ENCODE results near the gene PSG2. TPM values are rescaled to one million over a fixed set of nuclear protein-coding genes. Genes with fewer than 3 reads are reported as not detected.
"Not testable (repeated sequence)": the region's sequence is repeated elsewhere in the genome, so short reads cannot be mapped to it uniquely, and the experiment has no call there.

The PSG2 gene
- total RNA-seq, 1 donor from 2014 or later, result not detected

- no peak for DNase-seq
- no peaks in the 10 kb centered on the region for H3K36me3 Mint-ChIP-seq (ENCODE audit: low read depth)
These were observed 19.4 kb upstream of the PSG2 start for GRCh38 chr19:43101950-43102349.

GRCh38 chr19:43098416-43098815 lies 15.9 kb upstream of the PSG2 start:
- H3K27ac Mint-ChIP-seq; H3K36me3 Mint-ChIP-seq (ENCODE audit: low read depth); DNase-seq; H3K4me3 Mint-ChIP-seq; H3K9me3 Mint-ChIP-seq; H3K4me1 Mint-ChIP-seq; intact Hi-C loops (cut with micrococcal nuclease); H3K27me3 Mint-ChIP-seq: not testable (repeated sequence)

More at GRCh38 chr19:43101950-43102349, 19.4 kb upstream of the PSG2 start:
- Mint-ChIP-seq H3K9me3 (peaks cover 8% of the 10 kb centered on the region), H3K4me3 (no peak overlapping the region), H3K4me1 (no peaks in the 10 kb centered on the region), H3K27me3 (no peaks in the 10 kb centered on the region), H3K27ac (no peak overlapping the region)
- intact Hi-C loops (cut with micrococcal nuclease), result no loop called here

- H3K9me3 Mint-ChIP-seq; intact Hi-C loops (cut with micrococcal nuclease); H3K27ac Mint-ChIP-seq; H3K27me3 Mint-ChIP-seq; H3K4me1 Mint-ChIP-seq; H3K4me3 Mint-ChIP-seq; H3K36me3 Mint-ChIP-seq (ENCODE audit: low read depth): not testable (repeated sequence)
- peak; percentile 72 for DNase-seq
These were observed 5.3 kb upstream of the PSG2 start for GRCh38 chr19:43087702-43088340.

- H3K36me3 Mint-ChIP-seq (ENCODE audit: low read depth); H3K27ac Mint-ChIP-seq; intact Hi-C loops (cut with micrococcal nuclease); H3K4me1 Mint-ChIP-seq; H3K4me3 Mint-ChIP-seq; H3K27me3 Mint-ChIP-seq; H3K9me3 Mint-ChIP-seq; DNase-seq: not testable (repeated sequence)
These were observed 3.5 kb upstream of the PSG2 start for GRCh38 chr19:43085796-43086530.

GRCh38 chr19:43084196-43084832 lies 1.8 kb upstream of the PSG2 start:
- H3K27ac Mint-ChIP-seq; H3K4me3 Mint-ChIP-seq; intact Hi-C loops (cut with micrococcal nuclease); H3K27me3 Mint-ChIP-seq; H3K4me1 Mint-ChIP-seq; H3K36me3 Mint-ChIP-seq (ENCODE audit: low read depth); H3K9me3 Mint-ChIP-seq: not testable (repeated sequence)
- DNase-seq, result peak; percentile 70

GRCh38 chr19:43083721-43084120 lies 1.2 kb upstream of the PSG2 start:
- H3K27ac Mint-ChIP-seq; H3K4me1 Mint-ChIP-seq; H3K36me3 Mint-ChIP-seq (ENCODE audit: low read depth); DNase-seq; H3K9me3 Mint-ChIP-seq; intact Hi-C loops (cut with micrococcal nuclease); H3K27me3 Mint-ChIP-seq; H3K4me3 Mint-ChIP-seq: not testable (repeated sequence)

- no peaks in the 10 kb centered on the region for H3K4me1 Mint-ChIP-seq
These were observed 4.2 kb downstream of the PSG2 start for GRCh38 chr19:43078311-43078710.

GRCh38 chr19:43077881-43078280 lies 4.6 kb downstream of the PSG2 start:
- H3K36me3 Mint-ChIP-seq (ENCODE audit: low read depth); H3K9me3 Mint-ChIP-seq; H3K27ac Mint-ChIP-seq; H3K27me3 Mint-ChIP-seq; H3K4me1 Mint-ChIP-seq; H3K4me3 Mint-ChIP-seq; intact Hi-C loops (cut with micrococcal nuclease); DNase-seq: not testable (repeated sequence)

More at GRCh38 chr19:43078311-43078710, 4.2 kb downstream of the PSG2 start:
- Mint-ChIP-seq H3K27me3 (no peaks in the 10 kb centered on the region), H3K9me3 (no peaks in the 10 kb centered on the region), H3K36me3 (ENCODE audit: low read depth) (no peaks in the 10 kb centered on the region), H3K27ac (no peak overlapping the region), H3K4me3 (no peak overlapping the region)
- DNase-seq, result no peak
- intact Hi-C loops (cut with micrococcal nuclease), result no loop called here

- intact Hi-C loops (cut with micrococcal nuclease), result not testable (repeated sequence)
These were observed 20.1 kb downstream of the PSG2 start for GRCh38 chr19:43062418-43062817.

GRCh38 chr19:43061326-43061725 lies 21.2 kb downstream of the PSG2 start:
- H3K27me3 Mint-ChIP-seq; H3K4me3 Mint-ChIP-seq; intact Hi-C loops (cut with micrococcal nuclease); H3K4me1 Mint-ChIP-seq; DNase-seq; H3K36me3 Mint-ChIP-seq (ENCODE audit: low read depth); H3K27ac Mint-ChIP-seq: not testable (repeated sequence)
- peaks cover 12% of the 10 kb centered on the region for H3K9me3 Mint-ChIP-seq

More at GRCh38 chr19:43062418-43062817, 20.1 kb downstream of the PSG2 start:
- not testable (repeated sequence) for H3K4me3 Mint-ChIP-seq; DNase-seq; H3K4me1 Mint-ChIP-seq; H3K27ac Mint-ChIP-seq; H3K36me3 Mint-ChIP-seq (ENCODE audit: low read depth); H3K27me3 Mint-ChIP-seq
- peaks cover 12% of the 10 kb centered on the region for H3K9me3 Mint-ChIP-seq

GRCh38 chr19:43060254-43060653 lies 22.2 kb downstream of the PSG2 start:
- DNase-seq; H3K27me3 Mint-ChIP-seq; H3K27ac Mint-ChIP-seq; H3K4me1 Mint-ChIP-seq; intact Hi-C loops (cut with micrococcal nuclease); H3K36me3 Mint-ChIP-seq (ENCODE audit: low read depth); H3K4me3 Mint-ChIP-seq: not testable (repeated sequence)
- peaks cover 17% of the 10 kb centered on the region for H3K9me3 Mint-ChIP-seq

- intact Hi-C loops (cut with micrococcal nuclease); H3K36me3 Mint-ChIP-seq (ENCODE audit: low read depth); H3K4me3 Mint-ChIP-seq; H3K27me3 Mint-ChIP-seq; H3K27ac Mint-ChIP-seq; H3K4me1 Mint-ChIP-seq; DNase-seq: not testable (repeated sequence)
- peaks cover 20% of the 10 kb centered on the region for H3K9me3 Mint-ChIP-seq
These were observed 23.0 kb downstream of the PSG2 start for GRCh38 chr19:43059482-43059881.

GRCh38 chr19:43058440-43058839 lies 24.1 kb downstream of the PSG2 start:
- intact Hi-C loops (cut with micrococcal nuclease); H3K4me1 Mint-ChIP-seq; H3K27me3 Mint-ChIP-seq; H3K36me3 Mint-ChIP-seq (ENCODE audit: low read depth); H3K27ac Mint-ChIP-seq; H3K4me3 Mint-ChIP-seq; DNase-seq: not testable (repeated sequence)
- H3K9me3 Mint-ChIP-seq, result peaks cover 24% of the 10 kb centered on the region

GRCh38 chr19:43047966-43048365 lies 34.5 kb downstream of the PSG2 start:
- intact Hi-C loops (cut with micrococcal nuclease); H3K9me3 Mint-ChIP-seq; H3K27me3 Mint-ChIP-seq; H3K4me3 Mint-ChIP-seq; H3K27ac Mint-ChIP-seq; DNase-seq; H3K36me3 Mint-ChIP-seq (ENCODE audit: low read depth); H3K4me1 Mint-ChIP-seq: not testable (repeated sequence)
